HG02852 (cell line): Measurements from ENCODE around the gene ZCCHC24.

Source experiments
- ATAC-seq: cut with Tn5 transposase; IDR thresholded peaks from one replicate; pipeline ENCODE4 v1.9.1; 2021; ENCODE audit warnings: mild to moderate bottlenecking, moderate library complexity; ENCODE audit not compliant: unreplicated experiment

The ZCCHC24 gene

GRCh38 chr10:79400146-79401004 is 45.0 kb downstream of the ZCCHC24 start:
- peak; percentile 55 for ATAC-seq

GRCh38 chr10:79399223-79399831 is 46.1 kb downstream of the ZCCHC24 start:
- ATAC-seq, result no peak

- ATAC-seq, result no peak
Measured at GRCh38 chr10:79398642-79399041, 46.8 kb downstream of the ZCCHC24 start.

GRCh38 chr10:79397575-79398303 is 47.7 kb downstream of the ZCCHC24 start:
- no peak for ATAC-seq

GRCh38 chr10:79397051-79397450 is 48.4 kb downstream of the ZCCHC24 start:
- ATAC-seq, result no peak

GRCh38 chr10:79396520-79396919 is 48.9 kb downstream of the ZCCHC24 start:
- ATAC-seq, result no peak

GRCh38 chr10:79394664-79395063 is 50.8 kb downstream of the ZCCHC24 start:
- ATAC-seq, result no peak

GRCh38 chr10:79393924-79394610 is 51.4 kb downstream of the ZCCHC24 start:
- ATAC-seq, result no peak

GRCh38 chr10:79393221-79393923 is 52.1 kb downstream of the ZCCHC24 start:
- ATAC-seq, result no peak

- ATAC-seq, result no peak
Measured at GRCh38 chr10:79392506-79393176, 52.8 kb downstream of the ZCCHC24 start.

- ATAC-seq, result no peak
Measured at GRCh38 chr10:79392020-79392398, 53.4 kb downstream of the ZCCHC24 start.

- ATAC-seq, result no peak
Measured at GRCh38 chr10:79391231-79392019, 54.0 kb downstream of the ZCCHC24 start.

GRCh38 chr10:79390551-79391229 is 54.7 kb downstream of the ZCCHC24 start:
- no peak for ATAC-seq

GRCh38 chr10:79390057-79390456 is 55.4 kb downstream of the ZCCHC24 start:
- no peak for ATAC-seq

GRCh38 chr10:79387974-79388850 is 57.2 kb downstream of the ZCCHC24 start:
- no peak for ATAC-seq

GRCh38 chr10:79387466-79387973 is 57.9 kb downstream of the ZCCHC24 start:
- ATAC-seq, result no peak
